Activated CD4-positive, alpha-beta memory T cell treated with anti-CD3 and anti-CD28 coated beads, Interleukin-2, amount 10 ng/mL, durations not matched to agents 7 days and 5 days (primary cell): ENCODE measurements around the gene CDX1. TPM values are rescaled to one million over a fixed set of nuclear protein-coding genes. Genes with fewer than 3 reads are reported as not detected.

Experiments
- CTCF ChIA-PET: fragments of 350-600 bp; sonication (Branson Sonifier 250); formaldehyde crosslinking; loops from one replicate; lab custom pipeline; 2021; ENCODE audit warnings: antibody characterized with exemption, inconsistent platforms; lab: Charles Lee
- POLR2A ChIA-PET: fragments of 350-600 bp; sonication (Branson Sonifier 250); formaldehyde crosslinking; loops from one replicate; lab custom pipeline; 2021; ENCODE audit warnings: antibody characterized with exemption; lab: Charles Lee
- DNase-seq: peaks from one replicate; pipeline ENCODE4 v3.0.0-alpha.2; 2020
- H3K27ac Mint-ChIP-seq: one replicate; pipeline ENCODE4 v1.8.0; 2021; ENCODE audit warnings: mild to moderate bottlenecking, mixed read lengths
- H3K27me3 Mint-ChIP-seq: one replicate; pipeline ENCODE4 v1.8.0; 2021; ENCODE audit warnings: mixed read lengths
- H3K36me3 Mint-ChIP-seq: one replicate; pipeline ENCODE4 v1.8.0; 2021; ENCODE audit warnings: low read depth, mixed read lengths
- H3K4me1 Mint-ChIP-seq: one replicate; pipeline ENCODE4 v1.8.0; 2021; ENCODE audit warnings: mixed read lengths
- H3K4me3 Mint-ChIP-seq: one replicate; pipeline ENCODE4 v1.8.0; 2021; ENCODE audit warnings: mild to moderate bottlenecking, mixed read lengths
- H3K9me3 Mint-ChIP-seq: one replicate; pipeline ENCODE4 v1.8.0; 2021; ENCODE audit warnings: mixed read lengths
- total RNA-seq, 2 experiments: library from RNA; stranded (reverse); gene quantifications; one replicate each; pipeline ENCODE4 v1.2.3, GENCODE V29; 2021

Gene CDX1
- total RNA-seq, 2 experiments from 2014 or later, result not detected

DNA sequence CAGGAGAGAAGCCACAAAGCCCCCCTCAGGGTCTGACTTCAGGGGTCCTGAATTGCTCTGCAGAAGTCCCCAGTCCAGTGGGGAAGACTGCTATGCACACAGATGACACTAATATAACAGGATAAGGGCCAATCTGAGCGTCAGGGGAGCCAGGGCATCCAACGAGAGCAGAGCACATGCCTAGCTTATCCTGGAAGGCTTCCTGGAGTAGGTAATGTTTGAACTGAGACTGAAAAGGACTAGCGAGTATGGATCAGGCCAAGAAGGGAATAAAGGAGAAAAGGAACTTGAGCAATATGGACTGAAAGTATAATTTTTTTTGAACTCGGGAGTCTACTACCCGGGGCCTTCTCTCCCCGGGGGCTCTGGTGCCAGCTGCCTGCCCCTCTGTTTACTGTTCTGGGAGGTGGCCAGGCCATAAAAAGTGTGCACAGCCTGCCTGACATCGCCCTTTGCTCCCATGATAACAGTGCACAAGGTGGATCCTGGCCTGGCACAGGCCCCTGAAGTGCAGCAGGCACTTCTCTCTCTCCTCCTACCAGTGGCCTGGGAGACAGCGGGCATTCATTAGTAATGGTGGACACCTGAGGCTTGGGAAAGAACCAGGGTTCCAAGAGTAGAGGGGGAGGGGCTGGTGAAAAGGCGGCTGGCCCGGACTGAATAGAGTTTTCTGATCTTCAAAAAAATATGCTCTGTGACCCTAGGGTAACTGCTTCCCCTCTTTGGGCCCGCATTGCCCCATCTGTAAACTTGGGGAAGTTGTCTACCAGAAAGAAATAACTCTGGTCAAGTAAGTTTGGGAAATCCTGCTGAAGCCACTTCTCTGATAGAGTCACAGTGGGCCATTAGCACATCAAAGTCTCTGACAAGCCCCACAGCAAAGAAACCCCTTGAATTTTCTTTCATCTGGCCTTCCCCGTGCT, 18.7 kb downstream of the CDX1 start:
- Mint-ChIP-seq H3K4me3 (no peak overlapping the region), H3K9me3 (no peaks in the 10 kb centered on the region), H3K4me1 (no peaks in the 10 kb centered on the region), H3K36me3 (no peaks in the 10 kb centered on the region), H3K27ac (no peak overlapping the region), H3K27me3 (peaks cover 25% of the 10 kb centered on the region)
- POLR2A ChIA-PET, result no interaction called here
- no peak for DNase-seq
- CTCF ChIA-PET, result no interaction called here

DNA sequence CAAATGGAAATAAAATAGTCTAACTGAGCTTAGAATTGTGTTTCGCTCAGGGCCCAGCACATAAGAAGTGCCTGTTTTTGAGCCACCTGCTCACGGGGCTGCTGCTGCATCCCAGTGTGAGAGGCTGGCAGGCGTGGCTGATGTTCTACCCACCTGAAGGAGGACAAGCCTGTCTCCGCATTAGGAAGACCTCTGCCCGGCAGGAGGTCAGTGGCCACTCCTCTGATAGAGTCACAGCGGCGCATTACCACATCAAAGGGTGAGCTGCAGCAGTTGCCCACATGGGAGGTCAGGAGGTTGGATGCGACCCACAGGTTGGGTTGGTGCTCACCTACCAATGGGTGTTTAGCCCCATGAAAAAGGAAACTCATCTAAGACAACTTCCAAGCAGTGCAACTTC, 19.6 kb downstream of the CDX1 start:
- Mint-ChIP-seq H3K27me3 (peaks cover 31% of the 10 kb centered on the region), H3K9me3 (no peaks in the 10 kb centered on the region), H3K27ac (no peak overlapping the region), H3K4me3 (no peak overlapping the region), H3K4me1 (no peaks in the 10 kb centered on the region), H3K36me3 (no peaks in the 10 kb centered on the region)
- ChIA-PET POLR2A (no interaction called here), CTCF (no interaction called here)
- no peak for DNase-seq

DNA sequence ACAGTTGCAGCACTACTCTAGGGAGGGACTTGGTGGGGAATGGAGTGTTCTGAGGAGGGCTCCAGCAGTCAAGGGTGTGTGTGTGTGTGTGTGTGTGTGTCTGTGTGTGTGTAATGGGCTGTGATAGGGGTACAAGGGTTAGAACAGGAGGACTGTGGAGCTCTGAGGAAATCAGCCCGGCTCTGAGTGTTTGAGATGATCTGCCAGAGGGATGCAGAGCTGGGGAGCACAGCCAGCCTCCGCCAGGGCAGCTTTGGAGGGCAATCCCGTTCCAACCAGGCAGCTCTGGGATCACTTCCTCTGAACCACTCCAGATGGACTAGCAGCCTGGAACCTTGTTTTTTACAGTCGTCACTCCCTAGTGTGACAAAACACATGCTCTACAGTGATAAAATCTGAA, 20.3 kb downstream of the CDX1 start:
- ChIA-PET POLR2A (no interaction called here), CTCF (no interaction called here)
- no peaks in the 10 kb centered on the region for H3K36me3 Mint-ChIP-seq
- H3K27me3 Mint-ChIP-seq, result peaks cover 36% of the 10 kb centered on the region
- H3K4me3 Mint-ChIP-seq, result no peak overlapping the region
- H3K4me1 Mint-ChIP-seq, result no peaks in the 10 kb centered on the region
- H3K27ac Mint-ChIP-seq, result no peak overlapping the region
- DNase-seq, result no peak
- H3K9me3 Mint-ChIP-seq, result no peaks in the 10 kb centered on the region

DNA sequence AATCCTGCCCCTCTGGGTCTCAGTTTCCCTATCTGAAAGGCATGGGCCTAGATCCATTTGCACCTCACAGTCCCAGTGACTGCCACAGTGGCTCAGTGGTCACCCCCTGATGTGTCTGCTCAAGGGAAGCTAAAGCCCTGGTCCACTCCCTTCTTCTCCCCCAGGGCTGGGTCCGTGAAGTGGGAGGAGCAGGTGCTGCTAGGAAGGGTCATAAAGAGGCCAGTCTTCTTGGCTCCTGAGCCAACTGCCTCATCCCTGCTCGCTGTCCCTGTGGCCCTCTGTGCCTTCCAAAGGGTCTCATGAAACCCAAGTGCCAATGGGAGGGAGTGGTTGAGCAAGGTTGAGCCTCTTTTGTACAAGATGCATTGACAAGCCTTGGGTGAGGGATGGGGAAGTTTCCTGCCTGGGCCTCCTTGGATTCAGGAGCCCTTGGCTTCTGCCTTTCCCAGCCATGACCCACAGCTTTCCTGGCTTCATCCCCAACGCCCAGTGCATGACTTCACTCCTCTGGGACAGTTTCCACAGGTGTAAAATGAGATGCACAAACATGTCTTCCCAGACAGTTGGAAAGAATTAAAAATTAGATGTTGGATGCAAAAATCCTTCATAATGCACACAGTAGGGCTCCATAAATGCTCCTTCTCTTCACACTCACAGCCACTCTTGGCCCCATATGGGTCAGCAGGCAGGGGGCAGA, 21.7 kb downstream of the CDX1 start:
- no peak for DNase-seq
- no peaks in the 10 kb centered on the region for H3K4me1 Mint-ChIP-seq
- no peak overlapping the region for H3K4me3 Mint-ChIP-seq
- no peaks in the 10 kb centered on the region for H3K9me3 Mint-ChIP-seq
- H3K36me3 Mint-ChIP-seq, result no peaks in the 10 kb centered on the region
- H3K27ac Mint-ChIP-seq, result no peak overlapping the region
- CTCF ChIA-PET, result no interaction called here
- POLR2A ChIA-PET, result no interaction called here
- peaks cover 43% of the 10 kb centered on the region for H3K27me3 Mint-ChIP-seq

DNA sequence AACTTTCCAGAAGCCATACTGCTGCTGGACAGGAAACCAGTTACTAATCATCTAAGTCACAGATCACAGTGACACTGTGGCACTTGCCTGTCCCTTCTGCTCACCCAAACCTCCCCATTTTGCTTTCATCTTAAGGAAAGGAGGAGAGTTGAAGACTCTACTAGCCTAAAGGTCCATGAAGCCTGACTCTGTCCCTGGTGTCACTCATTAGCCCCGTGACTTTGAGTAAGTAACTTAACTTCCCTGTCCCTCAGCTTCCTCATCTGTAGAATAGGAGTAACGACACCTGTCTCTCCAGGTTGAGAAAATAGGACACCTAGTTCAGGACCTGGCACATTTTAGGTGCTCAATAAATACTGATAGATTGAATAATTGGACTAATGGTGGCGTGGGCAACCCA, 22.7 kb downstream of the CDX1 start:
- H3K27me3 Mint-ChIP-seq, result peaks cover 43% of the 10 kb centered on the region
- CTCF ChIA-PET, result no interaction called here
- H3K4me1 Mint-ChIP-seq, result no peaks in the 10 kb centered on the region
- POLR2A ChIA-PET, result no interaction called here
- DNase-seq, result no peak
- no peak overlapping the region for H3K4me3 Mint-ChIP-seq
- no peak overlapping the region for H3K27ac Mint-ChIP-seq
- no peaks in the 10 kb centered on the region for H3K9me3 Mint-ChIP-seq
- H3K36me3 Mint-ChIP-seq, result no peaks in the 10 kb centered on the region

DNA sequence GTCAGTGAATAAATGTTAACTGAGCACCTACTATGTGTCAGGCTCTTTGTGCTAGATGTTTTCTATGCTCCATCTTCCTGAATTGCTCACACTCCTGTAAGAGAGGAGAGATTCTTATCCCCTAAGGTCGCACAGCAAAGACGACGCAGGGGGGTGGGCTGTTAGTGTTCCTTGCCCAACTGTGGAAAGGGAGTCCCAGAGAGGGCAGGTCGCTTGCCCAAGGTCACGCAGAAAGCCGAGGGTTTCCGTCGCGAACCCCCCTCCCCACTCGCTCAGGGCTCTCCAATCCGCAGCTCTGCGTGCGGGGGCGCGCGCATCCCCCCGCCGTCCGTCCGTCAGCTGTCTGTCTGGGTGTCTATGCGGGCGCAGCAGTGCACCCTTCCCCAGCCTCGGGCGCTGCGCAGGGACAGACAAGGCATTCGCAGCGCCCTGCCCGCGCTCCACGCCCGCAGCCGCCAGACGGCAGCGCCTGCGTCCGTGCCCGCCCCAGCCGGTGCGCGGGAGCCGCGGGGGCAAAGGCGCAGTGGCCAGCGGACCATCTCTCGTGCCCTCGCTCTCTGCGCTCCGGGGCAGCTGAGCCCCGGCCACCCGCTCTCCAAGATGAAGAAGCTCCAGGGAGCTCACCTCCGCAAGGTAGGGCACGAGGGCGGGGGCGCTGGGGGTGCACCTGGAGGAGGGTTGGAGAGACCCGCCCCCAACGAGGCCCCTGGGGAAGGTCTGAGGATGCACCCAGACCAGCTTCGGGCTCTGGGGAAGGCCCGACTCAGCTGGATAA, 23.3 kb downstream of the CDX1 start, which contains the start of gene SLC6A7:
Gene SLC6A7 (plus strand): TSS at position 335 of the 775 bp plus-strand sequence. CDS start 266 bp downstream, at position 601.
- Mint-ChIP-seq H3K36me3 (no peaks in the 10 kb centered on the region), H3K27me3 (peaks cover 42% of the 10 kb centered on the region), H3K9me3 (no peaks in the 10 kb centered on the region), H3K4me1 (no peaks in the 10 kb centered on the region), H3K27ac (no peak within 1 kb of the TSS), H3K4me3 (no peak within 1 kb of the TSS)
- no peak for DNase-seq
- POLR2A ChIA-PET, result no interaction called here
- CTCF ChIA-PET, result no interaction called here

DNA sequence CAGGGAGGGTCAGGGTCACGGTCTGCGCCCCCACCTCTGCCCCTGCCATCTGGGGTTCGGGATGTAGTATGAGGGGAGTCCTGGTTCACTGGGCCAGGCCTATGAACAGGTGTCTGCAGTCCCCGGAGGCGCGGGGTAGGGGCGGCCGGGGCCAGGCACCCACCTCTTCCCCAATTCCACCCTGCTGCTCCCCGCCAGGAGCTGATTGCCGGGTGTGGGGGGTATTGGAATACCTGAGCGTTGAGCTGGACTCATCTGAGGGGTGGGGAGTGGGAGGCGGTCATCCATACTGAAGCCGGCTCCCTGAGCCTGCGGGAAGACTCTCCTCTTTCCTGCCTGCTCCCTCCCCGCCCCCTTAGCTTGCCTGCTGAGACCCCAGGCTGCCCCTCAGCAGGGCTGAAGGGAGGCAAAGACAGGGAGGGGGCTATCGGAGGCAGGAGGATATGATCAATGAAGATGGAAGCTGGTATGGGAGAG, 24.0 kb downstream of the CDX1 start:
- Mint-ChIP-seq H3K27ac (no peak overlapping the region), H3K9me3 (no peaks in the 10 kb centered on the region), H3K27me3 (peaks cover 40% of the 10 kb centered on the region), H3K4me1 (no peaks in the 10 kb centered on the region), H3K36me3 (no peaks in the 10 kb centered on the region), H3K4me3 (no peak overlapping the region)
- ChIA-PET POLR2A (no interaction called here), CTCF (no interaction called here)
- no peak for DNase-seq

DNA sequence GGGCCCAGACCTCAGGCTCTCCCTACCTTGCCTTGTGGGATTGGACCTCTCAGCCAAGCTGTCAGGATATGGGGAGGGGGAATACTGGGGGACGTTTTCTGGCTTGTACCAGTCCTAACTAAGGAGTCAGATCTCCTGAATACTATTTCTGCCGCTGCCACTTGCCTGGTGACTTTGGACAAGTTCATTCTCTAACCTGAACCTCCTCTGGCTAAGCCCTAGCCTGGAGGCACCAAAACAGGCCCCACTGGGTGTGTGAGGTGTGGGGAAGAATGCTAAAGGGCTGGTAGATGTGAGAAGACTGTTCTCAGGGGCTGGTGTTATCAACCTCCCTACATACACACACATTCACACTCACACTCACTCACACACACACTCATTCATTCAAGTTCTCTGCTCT, 24.4 kb downstream of the CDX1 start:
- Mint-ChIP-seq H3K27me3 (peaks cover 40% of the 10 kb centered on the region), H3K36me3 (no peaks in the 10 kb centered on the region), H3K4me3 (no peak overlapping the region), H3K9me3 (no peaks in the 10 kb centered on the region), H3K27ac (no peak overlapping the region), H3K4me1 (no peaks in the 10 kb centered on the region)
- ChIA-PET POLR2A (no interaction called here), CTCF (no interaction called here)
- no peak for DNase-seq

DNA sequence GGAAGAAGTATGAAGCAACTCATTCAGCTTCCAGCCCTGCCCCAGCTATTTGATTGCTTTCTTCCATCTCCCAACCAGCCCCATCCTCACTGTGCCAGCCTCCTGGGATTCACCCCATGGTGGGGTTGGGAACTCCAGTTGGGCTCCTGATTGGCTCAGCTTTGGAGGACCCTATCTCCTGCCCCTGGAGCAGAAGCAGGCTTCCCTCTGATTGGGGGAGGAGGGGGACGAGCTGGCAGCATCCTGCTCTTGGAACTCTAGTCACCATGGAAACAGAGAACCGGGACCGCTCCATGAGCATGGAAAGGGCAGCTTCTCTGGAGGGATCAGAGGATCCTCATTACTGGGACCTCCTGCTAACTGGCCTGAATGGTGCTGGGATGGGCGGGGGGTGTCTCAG, 25.9 kb downstream of the CDX1 start:
- Mint-ChIP-seq H3K36me3 (no peaks in the 10 kb centered on the region), H3K9me3 (no peaks in the 10 kb centered on the region), H3K4me1 (no peaks in the 10 kb centered on the region), H3K27ac (no peak overlapping the region), H3K4me3 (no peak overlapping the region), H3K27me3 (peaks cover 34% of the 10 kb centered on the region)
- CTCF ChIA-PET, result interaction anchor here (1.3 kb wide), 1 partner anchor 17 kb away, joined by 4 read pairs; no protein-coding TSS in a partner anchor
- no peak for DNase-seq
- POLR2A ChIA-PET, result no interaction called here

DNA sequence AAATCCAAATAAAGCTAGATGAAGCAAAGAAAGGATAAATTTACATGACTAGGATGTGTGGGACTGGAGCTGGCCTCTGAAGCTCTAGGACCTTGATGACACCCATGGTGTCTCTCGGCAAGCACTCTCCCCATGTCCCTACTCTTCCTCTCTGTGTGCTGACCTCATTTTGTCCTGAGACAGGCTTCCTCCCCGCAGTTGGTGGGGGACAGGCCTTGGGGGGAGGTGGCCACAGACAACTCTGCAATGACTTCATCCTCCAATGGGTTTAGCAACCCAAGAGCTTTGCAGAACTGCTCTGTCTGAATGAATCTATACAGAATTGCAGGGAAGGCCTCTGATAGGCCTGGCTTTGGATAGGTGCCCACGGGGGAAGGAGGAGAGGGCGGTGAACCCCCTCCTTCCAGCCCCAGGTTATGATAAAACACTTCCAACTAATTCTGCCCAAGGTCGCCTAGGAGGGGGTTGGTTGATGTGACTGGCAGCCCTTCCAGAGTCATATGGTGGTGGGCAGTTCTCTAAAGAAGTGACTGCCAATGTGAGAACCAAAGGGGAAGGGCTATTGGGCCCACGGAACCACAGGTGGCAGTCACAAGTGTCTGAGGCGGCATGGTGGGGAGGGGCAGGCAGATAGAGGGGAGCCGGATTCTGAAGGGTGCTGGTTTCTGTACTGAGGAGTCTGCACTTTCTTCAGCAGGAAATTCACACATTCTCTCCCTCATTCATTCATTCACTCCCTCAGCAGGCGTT, 29.3 kb downstream of the CDX1 start:
- ChIA-PET CTCF (no interaction called here), POLR2A (interaction anchor here (1.1 kb wide), 1 partner anchor 820 kb away, joined by 4 read pairs; no protein-coding TSS in a partner anchor)
- no peak for DNase-seq
- no peaks in the 10 kb centered on the region for H3K4me1 Mint-ChIP-seq
- no peak overlapping the region for H3K27ac Mint-ChIP-seq
- H3K4me3 Mint-ChIP-seq, result no peak overlapping the region
- no peaks in the 10 kb centered on the region for H3K36me3 Mint-ChIP-seq
- peaks cover 26% of the 10 kb centered on the region for H3K27me3 Mint-ChIP-seq
- no peaks in the 10 kb centered on the region for H3K9me3 Mint-ChIP-seq

DNA sequence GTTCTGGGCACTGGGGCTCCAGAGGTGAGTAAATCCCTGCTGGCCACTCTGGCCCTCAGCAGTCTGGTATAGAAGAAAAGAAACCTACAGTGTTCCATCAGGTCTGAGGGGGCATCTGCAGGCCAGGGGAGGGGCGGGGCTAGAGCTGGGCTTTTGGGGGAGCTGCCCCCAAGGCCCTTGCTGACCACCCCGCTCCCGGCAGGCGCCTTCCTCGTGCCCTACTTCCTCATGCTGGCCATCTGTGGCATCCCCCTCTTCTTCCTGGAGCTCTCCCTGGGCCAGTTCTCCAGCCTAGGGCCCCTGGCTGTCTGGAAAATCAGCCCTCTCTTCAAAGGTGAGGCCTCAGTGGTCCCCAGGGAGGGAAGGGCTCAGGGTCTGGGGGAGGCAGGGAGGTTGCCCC, 29.9 kb downstream of the CDX1 start:
- ChIA-PET CTCF (no interaction called here), POLR2A (interaction anchor here (1.1 kb wide), 1 partner anchor 820 kb away, joined by 4 read pairs; no protein-coding TSS in a partner anchor)
- H3K27ac Mint-ChIP-seq, result no peak overlapping the region
- H3K4me1 Mint-ChIP-seq, result no peaks in the 10 kb centered on the region
- no peak for DNase-seq
- no peaks in the 10 kb centered on the region for H3K36me3 Mint-ChIP-seq
- peaks cover 23% of the 10 kb centered on the region for H3K27me3 Mint-ChIP-seq
- no peaks in the 10 kb centered on the region for H3K9me3 Mint-ChIP-seq
- H3K4me3 Mint-ChIP-seq, result no peak overlapping the region

DNA sequence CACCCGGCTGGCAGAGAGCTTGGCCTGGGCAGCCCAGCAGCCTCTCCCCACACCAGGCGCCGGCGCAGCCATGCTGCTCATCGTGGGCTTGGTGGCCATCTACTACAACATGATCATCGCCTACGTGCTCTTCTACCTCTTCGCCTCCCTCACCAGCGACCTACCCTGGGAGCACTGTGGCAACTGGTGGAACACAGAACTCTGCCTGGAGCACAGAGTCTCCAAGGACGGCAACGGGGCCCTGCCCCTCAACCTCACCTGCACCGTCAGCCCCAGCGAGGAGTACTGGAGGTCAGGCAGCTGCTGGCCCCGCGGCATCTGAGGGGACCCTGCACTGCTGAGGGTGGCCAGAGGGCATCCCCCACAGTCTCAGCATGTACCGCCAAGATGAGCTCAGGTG, 30.4 kb downstream of the CDX1 start:
- ChIA-PET CTCF (no interaction called here), POLR2A (interaction anchor here (1.1 kb wide), 1 partner anchor 821 kb away, joined by 4 read pairs; no protein-coding TSS in a partner anchor)
- Mint-ChIP-seq H3K4me3 (no peak overlapping the region), H3K4me1 (no peaks in the 10 kb centered on the region), H3K27me3 (peaks cover 18% of the 10 kb centered on the region), H3K36me3 (no peaks in the 10 kb centered on the region), H3K27ac (no peak overlapping the region), H3K9me3 (no peaks in the 10 kb centered on the region)
- DNase-seq, result no peak
